Tibial nerve (tissue), 4 donors: ENCODE results near the gene SCN2A.

Experiments
- CTCF ChIP-seq, 5 experiments: fragments of 200-600 bp in 3 of 5; fragments of 450-650 bp in 2 of 5; sonication (generic) in 3 of 5; IDR thresholded peaks; one replicate each; pipeline ENCODE4 v1.5.1; 2016 to 2019; ENCODE audit warnings: antibody characterized with exemption in 5 of 5, mild to moderate bottlenecking in 3 of 5, moderate library complexity in 2 of 5
- EP300 ChIP-seq, 2 donors: sonication (generic); formaldehyde crosslinking; IDR thresholded peaks; one replicate each; pipeline ENCODE4 v1.6.1; 2017; ENCODE audit warnings: antibody characterized with exemption in 2 of 2, mild to moderate bottlenecking in 1 of 2
- POLR2A ChIP-seq, 2 donors: fragments of 450-650 bp; IDR thresholded peaks; one replicate each; pipeline ENCODE4 v1.6.1; 2017; ENCODE audit warnings: antibody characterized with exemption in 2 of 2, mild to moderate bottlenecking in 2 of 2, moderate library complexity in 2 of 2

DNA sequence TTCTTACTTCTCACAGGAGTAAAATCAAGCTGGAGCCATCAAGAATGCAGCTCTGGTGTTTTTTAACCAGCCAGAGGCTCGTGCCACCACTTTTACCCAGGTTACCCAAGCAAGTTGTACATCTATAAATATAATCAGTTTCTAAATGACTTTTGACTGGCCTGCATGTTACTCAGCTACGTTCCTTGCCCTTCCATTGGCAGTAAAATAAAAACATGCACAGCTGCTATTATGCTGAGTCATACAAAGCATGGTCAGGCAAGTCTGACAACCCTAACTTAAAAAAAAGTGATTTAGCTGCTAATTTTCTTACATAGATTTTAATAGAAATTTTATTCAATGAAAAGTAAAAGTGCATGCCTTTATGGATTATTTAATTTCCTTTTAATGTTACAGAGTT is 118.5 kb downstream of the SCN2A start:
- no peak for TF ChIP-seq CTCF (IDR thresholded peaks at IDR 0.05)
- no peak for TF ChIP-seq POLR2A (IDR thresholded peaks at IDR 0.05)
- no peak for TF ChIP-seq EP300 (IDR thresholded peaks at IDR 0.05)
